ENCODE measurements around the gene SUPV3L1. TPM values are rescaled to one million over a fixed set of nuclear protein-coding genes. Genes with fewer than 3 reads are reported as not detected.

SUPV3L1 gene
- total and polyA plus RNA-seq, 3 donors from 2014 or later = 59.2 to 80.4 (median 62.8) TPM

GRCh38 chr10:69237528-69238159, 57.6 kb downstream of the SUPV3L1 start:
- peak; percentile 92 for DNase-seq
- Histone ChIP-seq H3K36me3 (ENCODE audit: low read depth, missing control alignments) (no peaks in the 10 kb centered on the region), H3K4me3 (peak overlapping the region in 1 of 2 donors; percentile 9), H3K9me3 (no peaks in the 10 kb centered on the region), H3K4me1 (peaks cover 8% of the 10 kb centered on the region), H3K27ac (no peak overlapping the region), H3K27me3 (no peaks in the 10 kb centered on the region)
- TF ChIP-seq, protein P1, sequence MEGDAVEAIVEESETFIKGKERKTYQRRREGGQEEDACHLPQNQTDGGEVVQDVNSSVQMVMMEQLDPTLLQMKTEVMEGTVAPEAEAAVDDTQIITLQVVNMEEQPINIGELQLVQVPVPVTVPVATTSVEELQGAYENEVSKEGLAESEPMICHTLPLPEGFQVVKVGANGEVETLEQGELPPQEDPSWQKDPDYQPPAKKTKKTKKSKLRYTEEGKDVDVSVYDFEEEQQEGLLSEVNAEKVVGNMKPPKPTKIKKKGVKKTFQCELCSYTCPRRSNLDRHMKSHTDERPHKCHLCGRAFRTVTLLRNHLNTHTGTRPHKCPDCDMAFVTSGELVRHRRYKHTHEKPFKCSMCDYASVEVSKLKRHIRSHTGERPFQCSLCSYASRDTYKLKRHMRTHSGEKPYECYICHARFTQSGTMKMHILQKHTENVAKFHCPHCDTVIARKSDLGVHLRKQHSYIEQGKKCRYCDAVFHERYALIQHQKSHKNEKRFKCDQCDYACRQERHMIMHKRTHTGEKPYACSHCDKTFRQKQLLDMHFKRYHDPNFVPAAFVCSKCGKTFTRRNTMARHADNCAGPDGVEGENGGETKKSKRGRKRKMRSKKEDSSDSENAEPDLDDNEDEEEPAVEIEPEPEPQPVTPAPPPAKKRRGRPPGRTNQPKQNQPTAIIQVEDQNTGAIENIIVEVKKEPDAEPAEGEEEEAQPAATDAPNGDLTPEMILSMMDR (IDR thresholded peaks at IDR 0.05) = peak; percentile 93 to 97 (median 94)
- no peak for TF ChIP-seq POLR2A (IDR thresholded peaks at IDR 0.05)
- intact Hi-C loops (cut with DNase I; ENCODE audit: low total_unique reads) = loop anchor here (5.0 kb wide), 1 partner anchor 155 kb away; no protein-coding TSS in a partner anchor
- WGBS, 2 donors = 17 to 20% methylated on average over 17 of the region's 17 CpGs

DNA sequence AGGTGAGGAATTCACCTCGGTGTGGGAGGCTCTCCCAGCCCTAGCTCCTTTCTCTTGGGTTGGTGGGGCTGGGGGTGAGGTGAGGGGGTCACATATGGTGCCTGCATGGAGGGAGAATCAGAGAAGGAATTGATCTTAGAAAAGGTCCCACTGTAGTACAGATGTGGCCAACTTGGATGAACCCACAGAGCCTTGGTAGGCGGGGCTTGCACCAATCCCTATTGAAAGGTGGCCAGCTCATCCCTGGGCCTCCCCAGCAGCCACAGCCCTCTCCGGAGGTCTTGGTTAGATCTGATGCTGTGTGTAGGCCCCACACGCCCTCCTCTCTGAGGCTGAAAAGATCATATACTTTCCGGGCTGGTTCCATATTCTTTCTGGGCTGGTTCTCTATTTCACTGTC, 59.1 kb downstream of the SUPV3L1 start:
- H3K27ac ChIP-seq = no peak overlapping the region
- no peaks in the 10 kb centered on the region for H3K4me1 ChIP-seq
- intact Hi-C loops (cut with DNase I; ENCODE audit: low total_unique reads) = loop anchor here (5.0 kb wide), 1 partner anchor 153 kb away; no protein-coding TSS in a partner anchor
- TF ChIP-seq, protein P1 (IDR thresholded peaks at IDR 0.05) = no peak
- no peak for TF ChIP-seq POLR2A (IDR thresholded peaks at IDR 0.05)
- 69 to 81% methylated on average over 5 of the region's 5 CpGs for WGBS, 2 donors
- no peaks in the 10 kb centered on the region for H3K27me3 ChIP-seq
- no peaks in the 10 kb centered on the region for H3K9me3 ChIP-seq
- no peak for DNase-seq
- H3K36me3 ChIP-seq (ENCODE audit: low read depth, missing control alignments) = no peaks in the 10 kb centered on the region
- no peak overlapping the region for H3K4me3 ChIP-seq

GRCh38 chr10:69239816-69240434, 59.9 kb downstream of the SUPV3L1 start:
- intact Hi-C loops (cut with DNase I; ENCODE audit: low total_unique reads) = loop anchor here (5.0 kb wide), 1 partner anchor 152 kb away; no protein-coding TSS in a partner anchor

DNA sequence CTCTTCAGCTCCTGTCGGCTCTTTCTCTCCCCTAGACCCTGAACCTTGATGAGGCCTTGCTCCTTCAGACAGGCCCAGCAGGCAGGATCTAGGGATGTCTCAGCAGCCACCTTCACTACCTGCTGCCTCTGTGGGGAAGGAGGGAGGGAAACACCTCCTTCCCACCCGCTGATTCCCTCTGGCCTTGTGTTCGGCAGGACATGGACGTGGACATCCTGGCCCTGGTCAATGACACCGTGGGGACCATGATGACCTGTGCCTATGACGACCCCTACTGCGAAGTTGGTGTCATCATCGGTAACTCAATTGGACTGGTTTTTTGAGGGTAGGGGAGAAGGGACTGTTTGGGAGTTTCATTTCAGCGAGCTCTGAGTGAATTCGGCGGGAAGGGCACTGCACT, 60.4 kb downstream of the SUPV3L1 start:
- no peaks in the 10 kb centered on the region for H3K36me3 ChIP-seq (ENCODE audit: low read depth, missing control alignments)
- no peaks in the 10 kb centered on the region for H3K4me1 ChIP-seq
- intact Hi-C loops (cut with DNase I; ENCODE audit: low total_unique reads) = no loop called here
- no peaks in the 10 kb centered on the region for H3K27me3 ChIP-seq
- no peak for DNase-seq
- 92 to 93% methylated on average over 11 of the region's 11 CpGs for WGBS, 2 donors
- H3K4me3 ChIP-seq = no peak overlapping the region
- TF ChIP-seq, protein P1 (IDR thresholded peaks at IDR 0.05) = no peak
- TF ChIP-seq POLR2A (IDR thresholded peaks at IDR 0.05) = no peak
- no peak overlapping the region for H3K27ac ChIP-seq
- no peaks in the 10 kb centered on the region for H3K9me3 ChIP-seq

More at GRCh38 chr10:69239816-69240434, 59.9 kb downstream of the SUPV3L1 start:
- Histone ChIP-seq H3K4me3 (no peak overlapping the region), H3K27ac (no peak overlapping the region), H3K36me3 (ENCODE audit: low read depth, missing control alignments) (no peaks in the 10 kb centered on the region), H3K4me1 (no peaks in the 10 kb centered on the region), H3K9me3 (no peaks in the 10 kb centered on the region), H3K27me3 (no peaks in the 10 kb centered on the region)
- TF ChIP-seq, protein P1 (IDR thresholded peaks at IDR 0.05) = no peak
- no peak for TF ChIP-seq POLR2A (IDR thresholded peaks at IDR 0.05)
- DNase-seq = no peak
- WGBS, 2 donors = 76 to 78% methylated on average over 6 of the region's 6 CpGs
